Natural killer cell (primary cell): ENCODE data around the gene GRIK1. TPM values are rescaled to one million over a fixed set of nuclear protein-coding genes. Genes with fewer than 3 reads are reported as not detected.

ENCODE experiments used
- ATAC-seq, 3 donors: fragments of 150-1000 bp in 2 of 3; fragments of 200-7000 bp in 1 of 3; cut with Tn5 transposase; 1 replicate in 1 of 3; 2 replicates in 2 of 3; pipeline ENCODE4 v1.10.0; 2021; ENCODE audit warnings: mild to moderate bottlenecking in 2 of 3, moderate library complexity in 2 of 3
- DNase-seq, 2 donors: peaks; one replicate each; pipeline versions ENCODE4 v3.0.0 to v3.0.0-alpha.2; 2013 to 2021; ENCODE audit warnings: mixed read lengths in 1 of 2
- H3K27ac ChIP-seq: one replicate; pipeline ENCODE4 v1.5.1; 2013; ENCODE audit warnings: mild to moderate bottlenecking, low read length
- H3K27me3 ChIP-seq: one replicate; pipeline ENCODE4 v1.6.1; 2013; ENCODE audit warnings: low read length; ENCODE audit not compliant: control insufficient read depth, insufficient read depth
- H3K36me3 ChIP-seq: one replicate; pipeline ENCODE4 v1.6.1; 2013; ENCODE audit warnings: low read length; ENCODE audit not compliant: control insufficient read depth, insufficient read depth
- H3K4me1 ChIP-seq: one replicate; pipeline ENCODE4 v1.6.1; 2013; ENCODE audit warnings: low read length; ENCODE audit not compliant: control insufficient read depth, insufficient read depth
- H3K4me3 ChIP-seq: one replicate; pipeline ENCODE4 v1.5.1; 2013; ENCODE audit warnings: low read length
- H3K9me3 ChIP-seq: one replicate; pipeline ENCODE4 v1.6.1; 2013; ENCODE audit warnings: low read length; ENCODE audit not compliant: control insufficient read depth, insufficient read depth
- H3K27ac Mint-ChIP-seq, 2 donors: one replicate each; pipeline ENCODE4 v1.8.0; 2022; ENCODE audit warnings: mild to moderate bottlenecking in 2 of 2, mixed read lengths in 2 of 2, moderate library complexity in 1 of 2
- H3K27me3 Mint-ChIP-seq, 2 donors: one replicate each; pipeline ENCODE4 v1.8.0; 2022; ENCODE audit warnings: low read depth in 2 of 2, mixed read lengths in 2 of 2
- H3K36me3 Mint-ChIP-seq: one replicate; pipeline ENCODE4 v1.8.0; 2022; ENCODE audit warnings: mixed read lengths
- H3K4me1 Mint-ChIP-seq, 2 donors: one replicate each; pipeline ENCODE4 v1.8.0; 2022; ENCODE audit warnings: mixed read lengths in 2 of 2
- H3K4me3 Mint-ChIP-seq: one replicate; pipeline ENCODE4 v1.8.0; 2022; ENCODE audit warnings: mild to moderate bottlenecking, moderate library complexity, mixed read lengths
- H3K9me3 Mint-ChIP-seq, 2 donors: one replicate each; pipeline ENCODE4 v1.8.0; 2022; ENCODE audit warnings: mixed read lengths in 2 of 2
- WGBS: methylation state at CpG from one replicate; pipeline ENCODE4 v1.1.7; 2013; ENCODE audit warnings: missing lambda C conversion rate; ENCODE audit not compliant: insufficient coverage; 5-methylcytosine and 5-hydroxymethylcytosine counted together
- intact Hi-C: fragments of 100-400 bp; cut with micrococcal nuclease; formaldehyde crosslinking; loops from one replicate; pipeline ENCODE4 v1.14.2; 2022
- total RNA-seq, 4 donors: library from RNA; stranded (reverse); fragments of 120-200 nt in 1 of 4; gene quantifications; one replicate each; pipeline versions ENCODE4 v1.2.3 to v1.2.4, GENCODE V29; 2013 to 2022
- TF ChIP-seq, protein P1 (sequence below): fragments of 200-600 bp; IDR thresholded peaks from one replicate; pipeline ENCODE4 v1.8.0; 2022; ENCODE audit warnings: antibody characterized with exemption

GRIK1 gene
- total RNA-seq, 3 donors from 2014 or later (not counting 1 experiment from before 2014, with no cell fraction given): not detected

DNA sequence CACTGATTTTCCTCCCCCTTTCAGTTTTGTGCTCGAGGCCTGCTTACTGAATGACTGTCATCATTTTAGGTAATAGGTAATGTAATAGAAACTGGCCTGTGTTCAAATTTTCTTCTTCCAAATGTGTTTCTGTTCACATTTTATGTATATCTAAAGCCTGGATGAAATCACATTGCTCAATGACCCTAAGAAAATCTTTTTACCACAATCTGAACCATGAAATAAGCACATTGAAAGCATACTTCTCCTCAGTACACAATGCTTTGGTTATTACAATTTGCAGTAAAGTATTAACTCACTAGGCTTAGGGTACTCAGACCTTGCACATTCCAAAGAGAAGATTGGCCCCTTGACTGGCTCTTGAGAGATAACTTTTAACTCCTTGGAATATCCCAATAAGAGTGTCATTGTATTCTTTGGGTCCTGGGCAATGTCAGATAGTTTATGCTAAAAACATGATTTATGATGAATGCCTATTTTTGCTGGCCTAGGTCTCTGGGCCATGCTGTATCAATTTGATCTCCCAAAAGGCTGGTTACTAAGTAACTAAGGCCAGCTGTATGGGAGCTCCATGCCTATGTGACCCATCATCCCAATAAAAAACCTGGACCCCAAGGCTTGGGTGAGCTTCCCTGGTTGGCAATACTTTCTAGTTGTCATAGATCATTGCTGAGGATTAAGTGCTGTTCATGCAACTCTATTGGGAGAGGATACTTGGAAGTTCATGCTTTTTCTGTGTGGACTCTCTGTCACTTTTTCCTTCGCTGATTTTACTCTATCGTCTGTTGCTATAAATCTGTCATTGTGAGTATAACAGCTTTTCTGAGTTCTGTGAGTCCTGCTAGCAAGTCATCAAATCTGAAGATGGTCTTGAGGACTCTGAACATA, 293.9 kb downstream of the GRIK1 start:
- Mint-ChIP-seq H3K9me3 (peaks cover 3 to 4% of the 10 kb centered on the region in 2 donors), H3K36me3 (no peaks in the 10 kb centered on the region), H3K27ac (no peak overlapping the region), H3K4me3 (no peak overlapping the region), H3K4me1 (no peaks in the 10 kb centered on the region), H3K27me3 (no peaks in the 10 kb centered on the region)
- Histone ChIP-seq H3K27me3 (no peaks in the 10 kb centered on the region), H3K27ac (no peak overlapping the region), H3K4me3 (no peak overlapping the region), H3K9me3 (no peaks in the 10 kb centered on the region), H3K4me1 (no peaks in the 10 kb centered on the region), H3K36me3 (no peaks in the 10 kb centered on the region)
- ATAC-seq (no peak), DNase-seq (no peak)
- WGBS: 100% methylated on average over 2 of the region's 3 CpGs
- intact Hi-C loops: no loop called here
- TF ChIP-seq, protein P1, sequence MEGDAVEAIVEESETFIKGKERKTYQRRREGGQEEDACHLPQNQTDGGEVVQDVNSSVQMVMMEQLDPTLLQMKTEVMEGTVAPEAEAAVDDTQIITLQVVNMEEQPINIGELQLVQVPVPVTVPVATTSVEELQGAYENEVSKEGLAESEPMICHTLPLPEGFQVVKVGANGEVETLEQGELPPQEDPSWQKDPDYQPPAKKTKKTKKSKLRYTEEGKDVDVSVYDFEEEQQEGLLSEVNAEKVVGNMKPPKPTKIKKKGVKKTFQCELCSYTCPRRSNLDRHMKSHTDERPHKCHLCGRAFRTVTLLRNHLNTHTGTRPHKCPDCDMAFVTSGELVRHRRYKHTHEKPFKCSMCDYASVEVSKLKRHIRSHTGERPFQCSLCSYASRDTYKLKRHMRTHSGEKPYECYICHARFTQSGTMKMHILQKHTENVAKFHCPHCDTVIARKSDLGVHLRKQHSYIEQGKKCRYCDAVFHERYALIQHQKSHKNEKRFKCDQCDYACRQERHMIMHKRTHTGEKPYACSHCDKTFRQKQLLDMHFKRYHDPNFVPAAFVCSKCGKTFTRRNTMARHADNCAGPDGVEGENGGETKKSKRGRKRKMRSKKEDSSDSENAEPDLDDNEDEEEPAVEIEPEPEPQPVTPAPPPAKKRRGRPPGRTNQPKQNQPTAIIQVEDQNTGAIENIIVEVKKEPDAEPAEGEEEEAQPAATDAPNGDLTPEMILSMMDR: no peak

DNA sequence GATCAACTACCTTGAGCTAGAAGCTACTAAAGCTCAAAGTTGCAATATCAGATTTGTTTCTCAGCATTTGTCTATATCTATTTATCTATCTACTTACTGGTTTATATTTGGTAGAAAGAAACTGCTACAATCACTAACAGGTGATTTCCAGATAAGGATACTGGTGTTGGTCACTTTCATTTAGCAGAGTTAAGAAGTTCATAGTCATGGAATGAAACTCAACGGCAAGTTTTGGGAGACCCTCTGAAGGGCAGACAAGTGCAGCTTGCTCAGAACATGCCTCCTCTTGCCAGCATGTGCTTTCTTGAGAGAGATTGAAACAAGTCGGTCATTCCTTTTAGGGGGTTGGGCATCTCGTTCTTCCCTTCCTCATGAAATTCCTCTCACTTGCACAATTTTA, 296.5 kb downstream of the GRIK1 start:
- Mint-ChIP-seq H3K27me3 (no peaks in the 10 kb centered on the region), H3K4me1 (no peaks in the 10 kb centered on the region), H3K9me3 (no peaks in the 10 kb centered on the region), H3K36me3 (no peaks in the 10 kb centered on the region), H3K27ac (no peak overlapping the region), H3K4me3 (no peak overlapping the region)
- no peak for DNase-seq
- Histone ChIP-seq H3K27ac (no peak overlapping the region), H3K4me1 (no peaks in the 10 kb centered on the region), H3K27me3 (no peaks in the 10 kb centered on the region), H3K9me3 (no peaks in the 10 kb centered on the region), H3K36me3 (no peaks in the 10 kb centered on the region), H3K4me3 (no peak overlapping the region)
- TF ChIP-seq, protein P1: no peak
- WGBS: 83% methylated on average over 3 of the region's 3 CpGs
- no peak for ATAC-seq
- intact Hi-C loops: no loop called here

DNA sequence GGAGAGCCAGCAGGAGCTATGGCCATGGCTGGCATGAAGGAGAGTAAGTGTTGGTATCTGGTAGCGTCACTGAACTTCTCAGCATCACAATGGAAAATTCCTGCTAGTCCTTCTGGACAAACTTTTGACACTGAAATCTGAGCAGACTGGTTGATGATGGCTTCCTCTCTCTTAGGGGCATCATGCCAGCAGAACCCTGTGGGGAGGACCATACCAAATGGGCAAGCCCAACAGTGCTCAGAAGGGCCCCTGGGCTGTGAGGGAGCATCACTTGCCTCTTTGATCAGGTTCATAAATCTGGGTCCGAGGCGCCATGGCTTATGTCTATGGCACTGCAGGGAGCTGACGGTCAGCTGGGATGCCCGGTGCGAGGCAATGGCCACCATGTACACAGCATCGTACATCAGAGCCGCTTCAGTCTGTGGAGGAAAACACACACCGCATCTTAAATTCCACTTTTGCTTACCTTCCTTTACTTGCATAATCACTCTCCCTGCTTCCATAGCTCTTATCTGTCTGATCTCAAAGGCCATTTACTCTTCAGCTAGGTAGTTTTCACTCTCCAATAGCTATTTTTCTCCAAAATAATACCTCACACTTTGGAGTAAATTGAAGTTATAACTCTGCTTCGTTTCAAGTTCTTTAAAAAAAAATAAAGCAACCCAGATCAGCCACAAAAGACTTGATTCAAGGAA, 297.1 kb downstream of the GRIK1 start:
- Histone ChIP-seq H3K27ac (no peak overlapping the region), H3K4me3 (no peak overlapping the region), H3K9me3 (no peaks in the 10 kb centered on the region), H3K27me3 (no peaks in the 10 kb centered on the region), H3K4me1 (no peaks in the 10 kb centered on the region), H3K36me3 (no peaks in the 10 kb centered on the region)
- H3K4me1 Mint-ChIP-seq: no peaks in the 10 kb centered on the region
- no peaks in the 10 kb centered on the region for H3K36me3 Mint-ChIP-seq
- H3K9me3 Mint-ChIP-seq: no peaks in the 10 kb centered on the region
- ATAC-seq (no peak), DNase-seq (no peak)
- TF ChIP-seq, protein P1: no peak
- intact Hi-C loops: no loop called here
- WGBS: 94% methylated on average over 10 of the region's 10 CpGs
- H3K27me3 Mint-ChIP-seq: no peaks in the 10 kb centered on the region
- no peak overlapping the region for H3K4me3 Mint-ChIP-seq
- H3K27ac Mint-ChIP-seq: no peak overlapping the region
